ENCODE measurements around the gene SETBP1.

Gene SETBP1

DNA sequence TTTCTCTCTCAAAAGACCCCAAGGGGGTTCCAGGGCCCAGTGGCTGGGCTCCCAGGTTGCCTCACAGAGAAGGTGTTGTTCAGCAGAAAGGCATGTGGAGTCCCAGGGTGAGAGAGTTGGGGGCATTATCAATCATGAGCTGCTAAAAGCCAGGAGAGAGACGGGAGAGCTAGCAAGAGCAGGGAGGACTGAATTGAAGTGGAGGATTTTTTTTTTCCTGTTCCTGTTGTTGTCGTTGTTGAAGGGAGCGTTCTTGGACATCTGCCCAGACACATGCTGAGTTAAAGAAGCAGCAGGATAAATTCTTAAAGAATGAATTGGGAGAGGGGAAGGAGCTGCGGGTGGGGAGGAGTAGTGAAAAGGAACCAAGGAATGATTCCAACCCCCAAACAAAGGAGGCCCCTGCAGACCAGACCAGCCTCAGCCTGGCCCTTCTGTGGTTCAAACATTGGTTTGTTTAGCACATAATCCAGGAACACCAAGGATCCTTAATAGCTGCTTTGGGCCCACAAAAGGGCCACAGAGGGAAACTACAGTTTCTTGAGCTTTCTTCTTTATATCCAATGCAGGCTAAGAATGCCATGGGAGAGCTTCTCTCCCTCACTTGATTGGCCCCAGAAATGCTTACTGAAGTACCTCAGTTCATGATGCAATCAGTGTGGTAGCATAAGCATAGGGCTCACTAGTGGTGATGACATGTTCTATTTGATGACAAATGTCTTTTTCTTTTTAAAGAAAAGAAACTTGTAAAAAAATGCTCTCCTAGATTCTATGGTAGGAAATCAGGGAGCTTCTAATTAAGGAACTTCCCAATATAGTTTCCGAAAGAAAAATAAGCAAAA is 146.0 kb downstream of the SETBP1 start:
- in situ Hi-C loops (cut with MboI; ENCODE audit: low sequenced_read_pairs): no loop called here
- Histone ChIP-seq H3K4me3 (no peak overlapping the region), H3K36me3 (replicated peaks) (no peaks in the 10 kb centered on the region), H3K27me3 (ENCODE audit: low read depth) (no peaks in the 10 kb centered on the region), H3K9me3 (no peaks in the 10 kb centered on the region), H3K4me1 (peaks cover 12% of the 10 kb centered on the region)
- DNase-seq (ENCODE audit: low spot score in 2 of 2): peak; percentile 78

GRCh38 chr18:44828080-44828479 is 147.4 kb downstream of the SETBP1 start:
- DNase-seq (ENCODE audit: low spot score in 2 of 2): no peak
- Histone ChIP-seq H3K36me3 (replicated peaks) (no peaks in the 10 kb centered on the region), H3K27me3 (ENCODE audit: low read depth) (no peaks in the 10 kb centered on the region), H3K9me3 (no peaks in the 10 kb centered on the region), H3K4me1 (peaks cover 18% of the 10 kb centered on the region), H3K4me3 (no peak overlapping the region)
- in situ Hi-C loops (cut with MboI; ENCODE audit: low sequenced_read_pairs): no loop called here

DNA sequence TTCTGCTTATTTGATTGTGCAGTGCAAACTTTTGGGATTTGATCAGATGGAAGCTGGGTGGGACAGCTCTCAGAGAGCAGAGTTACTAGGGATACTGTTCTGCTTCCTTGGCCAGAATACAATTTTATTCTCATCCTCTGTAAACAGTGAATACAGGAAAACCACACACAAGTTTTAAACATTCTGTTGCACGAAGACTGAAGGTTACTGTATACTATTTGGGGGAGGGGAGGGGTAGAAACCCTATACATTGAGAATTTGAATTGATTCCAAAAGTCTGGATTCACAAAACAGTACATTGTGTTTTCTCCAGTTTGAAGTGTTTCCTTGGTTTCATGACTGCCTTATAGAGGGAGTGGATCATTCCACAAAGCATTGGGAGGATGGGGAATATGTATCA is 149.9 kb downstream of the SETBP1 start:
- Histone ChIP-seq H3K27me3 (ENCODE audit: low read depth) (no peaks in the 10 kb centered on the region), H3K9me3 (no peaks in the 10 kb centered on the region), H3K4me3 (no peak overlapping the region), H3K36me3 (replicated peaks) (no peaks in the 10 kb centered on the region), H3K4me1 (peaks cover 43% of the 10 kb centered on the region)
- DNase-seq (ENCODE audit: low spot score in 2 of 2): no peak
- in situ Hi-C loops (cut with MboI; ENCODE audit: low sequenced_read_pairs): no loop called here

- Histone ChIP-seq H3K4me1 (peaks cover 43% of the 10 kb centered on the region), H3K4me3 (no peak overlapping the region), H3K36me3 (replicated peaks) (no peaks in the 10 kb centered on the region), H3K9me3 (no peaks in the 10 kb centered on the region), H3K27me3 (ENCODE audit: low read depth) (no peaks in the 10 kb centered on the region)
- peak in 1 of 2 experiments; percentile 64 for DNase-seq (ENCODE audit: low spot score in 2 of 2)
- in situ Hi-C loops (cut with MboI; ENCODE audit: low sequenced_read_pairs): no loop called here
Observed at GRCh38 chr18:44833786-44834185, 153.1 kb downstream of the SETBP1 start.

- in situ Hi-C loops (cut with MboI; ENCODE audit: low sequenced_read_pairs): no loop called here
- DNase-seq (ENCODE audit: low spot score in 2 of 2): peak in 1 of 2 experiments; percentile 21
Observed at GRCh38 chr18:44834867-44835469, 154.3 kb downstream of the SETBP1 start.

GRCh38 chr18:44835703-44836102 is 155.0 kb downstream of the SETBP1 start:
- Histone ChIP-seq H3K36me3 (replicated peaks) (no peaks in the 10 kb centered on the region), H3K4me3 (no peak overlapping the region), H3K4me1 (peaks cover 42% of the 10 kb centered on the region), H3K9me3 (no peaks in the 10 kb centered on the region), H3K27me3 (ENCODE audit: low read depth) (no peaks in the 10 kb centered on the region)
- in situ Hi-C loops (cut with MboI; ENCODE audit: low sequenced_read_pairs): no loop called here
- DNase-seq (ENCODE audit: low spot score in 2 of 2): peak; percentile 57 to 79

More at GRCh38 chr18:44834867-44835469, 154.3 kb downstream of the SETBP1 start:
- Histone ChIP-seq H3K4me3 (no peak overlapping the region), H3K27me3 (ENCODE audit: low read depth) (no peaks in the 10 kb centered on the region), H3K4me1 (peaks cover 43% of the 10 kb centered on the region), H3K9me3 (no peaks in the 10 kb centered on the region), H3K36me3 (replicated peaks) (no peaks in the 10 kb centered on the region)

GRCh38 chr18:44836263-44836662 is 155.6 kb downstream of the SETBP1 start:
- no peak for DNase-seq (ENCODE audit: low spot score in 2 of 2)
- in situ Hi-C loops (cut with MboI; ENCODE audit: low sequenced_read_pairs): no loop called here
- Histone ChIP-seq H3K4me3 (no peak overlapping the region), H3K9me3 (no peaks in the 10 kb centered on the region), H3K4me1 (peaks cover 40% of the 10 kb centered on the region), H3K36me3 (replicated peaks) (no peaks in the 10 kb centered on the region), H3K27me3 (ENCODE audit: low read depth) (no peaks in the 10 kb centered on the region)

DNA sequence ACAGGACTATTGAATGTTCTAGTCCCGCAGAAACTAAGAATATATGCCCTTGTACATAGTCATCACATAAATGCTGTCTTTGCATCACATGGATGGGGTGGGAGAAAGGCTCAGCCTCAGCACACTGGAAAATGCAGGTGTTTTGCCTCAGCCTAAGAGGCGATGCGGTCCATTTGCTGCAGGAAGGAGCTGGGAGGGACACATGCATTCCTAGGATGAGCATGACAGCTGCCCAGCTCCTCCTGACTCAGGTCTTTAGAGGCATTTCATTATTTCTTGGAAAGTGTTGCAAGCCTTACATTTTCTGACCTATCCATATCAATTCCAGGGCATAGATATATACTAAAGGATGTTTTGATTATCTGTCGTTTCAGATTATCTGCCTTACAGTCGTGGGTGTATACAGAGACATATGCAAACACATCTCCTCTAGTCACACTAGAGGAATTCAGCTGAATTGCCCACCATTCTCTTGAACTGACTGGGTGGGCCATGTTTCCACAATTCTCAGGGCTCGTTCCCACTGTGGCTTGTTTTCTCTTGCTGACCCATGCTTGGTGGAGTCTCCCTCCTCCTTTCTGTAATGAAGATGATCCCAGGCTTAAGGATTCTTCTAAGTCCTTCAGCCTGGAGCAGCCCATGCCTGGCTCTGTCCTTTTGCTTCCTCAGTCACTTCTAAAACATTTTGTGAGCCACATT is 156.9 kb downstream of the SETBP1 start:
- H3K4me3 ChIP-seq: no peak overlapping the region
- H3K27me3 ChIP-seq (ENCODE audit: low read depth): no peaks in the 10 kb centered on the region
- H3K9me3 ChIP-seq: no peaks in the 10 kb centered on the region
- peaks cover 42% of the 10 kb centered on the region for H3K4me1 ChIP-seq
- no peaks in the 10 kb centered on the region for H3K36me3 ChIP-seq (replicated peaks)
- no peak for DNase-seq (ENCODE audit: low spot score in 2 of 2)
- in situ Hi-C loops (cut with MboI; ENCODE audit: low sequenced_read_pairs): no loop called here

DNA sequence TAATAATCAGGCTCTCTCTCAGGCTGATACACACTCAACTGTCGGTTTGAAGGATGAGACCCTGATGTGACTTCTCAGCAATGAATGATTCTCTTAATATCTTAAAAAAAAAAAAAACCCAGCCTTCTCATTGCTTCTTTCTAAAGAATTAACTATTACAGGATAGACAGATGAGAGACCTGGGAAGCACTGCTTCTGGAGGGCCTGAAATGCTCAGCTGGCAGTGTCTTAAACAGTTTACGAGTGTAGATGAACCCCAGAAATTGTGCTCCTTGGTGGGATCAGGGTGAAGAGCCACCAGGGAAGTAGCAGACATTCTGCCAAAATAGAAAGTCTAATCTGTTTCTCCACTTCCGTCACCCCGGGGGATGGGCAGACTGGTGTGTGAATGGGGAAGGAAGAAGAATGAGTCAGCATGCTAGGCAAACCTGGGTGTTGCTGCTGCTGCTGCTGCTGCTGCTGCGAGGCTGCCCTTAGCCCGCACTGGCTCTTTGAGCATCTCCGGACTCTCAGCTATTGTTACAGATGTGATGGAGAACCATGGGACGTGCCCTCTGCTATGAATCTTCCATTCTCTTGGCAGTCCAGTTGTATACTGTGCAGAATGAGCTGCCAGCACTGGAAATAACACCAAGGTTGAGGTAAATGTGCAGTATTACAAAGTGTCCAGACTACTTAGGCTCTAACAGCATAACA is 158.4 kb downstream of the SETBP1 start:
- DNase-seq (ENCODE audit: low spot score in 2 of 2): peak in 1 of 2 experiments; percentile 29
- Histone ChIP-seq H3K4me1 (peaks cover 27% of the 10 kb centered on the region), H3K27me3 (ENCODE audit: low read depth) (no peaks in the 10 kb centered on the region), H3K4me3 (no peak overlapping the region), H3K9me3 (no peaks in the 10 kb centered on the region), H3K36me3 (replicated peaks) (no peaks in the 10 kb centered on the region)
- in situ Hi-C loops (cut with MboI; ENCODE audit: low sequenced_read_pairs): no loop called here

DNA sequence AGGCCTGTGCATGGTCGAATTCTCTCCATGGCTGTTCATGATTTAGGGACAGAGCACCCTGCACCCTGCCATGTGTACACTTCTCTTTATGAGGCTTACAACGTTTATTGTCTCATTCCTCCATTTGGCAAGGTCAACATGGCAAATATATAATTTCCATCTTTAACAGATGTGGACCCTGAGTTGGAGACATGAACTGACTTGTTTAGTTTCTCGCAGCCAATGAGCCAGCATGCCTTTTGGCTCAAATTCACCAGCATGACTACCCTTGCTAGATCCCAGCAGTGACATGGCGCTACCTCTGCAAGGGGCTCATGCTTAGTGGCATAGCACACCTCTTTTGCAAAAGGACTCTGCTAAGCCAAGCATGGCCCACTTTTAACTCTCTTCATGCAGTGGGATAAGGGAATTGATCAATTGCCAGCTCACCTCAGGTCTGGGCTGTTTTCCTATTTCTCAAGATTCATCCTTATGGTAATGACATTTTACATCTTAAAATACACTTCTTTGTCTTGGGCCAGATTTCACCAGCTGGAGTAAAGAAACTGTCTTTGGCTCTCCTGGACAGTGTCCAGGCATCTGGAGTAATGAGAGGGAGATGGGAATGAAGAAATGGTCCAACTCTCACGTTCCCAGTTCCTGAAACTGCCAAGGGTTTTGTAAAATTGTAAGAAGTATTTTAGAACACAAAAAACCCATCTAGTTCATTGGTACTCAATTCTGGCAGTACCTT is 159.5 kb downstream of the SETBP1 start:
- in situ Hi-C loops (cut with MboI; ENCODE audit: low sequenced_read_pairs): no loop called here
- Histone ChIP-seq H3K36me3 (replicated peaks) (no peaks in the 10 kb centered on the region), H3K4me3 (no peak overlapping the region), H3K9me3 (no peaks in the 10 kb centered on the region), H3K4me1 (peaks cover 16% of the 10 kb centered on the region), H3K27me3 (ENCODE audit: low read depth) (no peaks in the 10 kb centered on the region)
- DNase-seq (ENCODE audit: low spot score in 2 of 2): no peak

DNA sequence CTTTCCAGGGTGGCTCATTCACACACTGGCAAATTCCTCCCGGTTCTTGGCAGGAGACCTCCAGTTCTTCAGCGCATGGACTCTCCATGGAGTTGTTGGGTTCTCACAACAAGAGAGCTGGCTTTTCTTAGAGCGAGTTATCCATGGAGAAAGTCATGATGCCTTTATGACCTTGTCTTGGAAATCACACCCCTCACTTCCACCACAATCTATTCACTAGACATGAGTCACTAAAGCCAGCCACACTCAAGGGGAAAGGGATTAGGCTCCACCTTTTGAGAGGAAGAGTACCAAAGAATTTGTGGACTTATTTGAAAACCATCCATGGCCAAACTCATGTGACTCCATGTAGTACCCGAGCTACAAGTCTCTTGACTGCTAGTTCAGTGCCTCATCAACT is 160.5 kb downstream of the SETBP1 start:
- Histone ChIP-seq H3K9me3 (no peaks in the 10 kb centered on the region), H3K4me1 (peaks cover 7% of the 10 kb centered on the region), H3K4me3 (no peak overlapping the region), H3K36me3 (replicated peaks) (no peaks in the 10 kb centered on the region), H3K27me3 (ENCODE audit: low read depth) (no peaks in the 10 kb centered on the region)
- in situ Hi-C loops (cut with MboI; ENCODE audit: low sequenced_read_pairs): no loop called here
- no peak for DNase-seq (ENCODE audit: low spot score in 2 of 2)

DNA sequence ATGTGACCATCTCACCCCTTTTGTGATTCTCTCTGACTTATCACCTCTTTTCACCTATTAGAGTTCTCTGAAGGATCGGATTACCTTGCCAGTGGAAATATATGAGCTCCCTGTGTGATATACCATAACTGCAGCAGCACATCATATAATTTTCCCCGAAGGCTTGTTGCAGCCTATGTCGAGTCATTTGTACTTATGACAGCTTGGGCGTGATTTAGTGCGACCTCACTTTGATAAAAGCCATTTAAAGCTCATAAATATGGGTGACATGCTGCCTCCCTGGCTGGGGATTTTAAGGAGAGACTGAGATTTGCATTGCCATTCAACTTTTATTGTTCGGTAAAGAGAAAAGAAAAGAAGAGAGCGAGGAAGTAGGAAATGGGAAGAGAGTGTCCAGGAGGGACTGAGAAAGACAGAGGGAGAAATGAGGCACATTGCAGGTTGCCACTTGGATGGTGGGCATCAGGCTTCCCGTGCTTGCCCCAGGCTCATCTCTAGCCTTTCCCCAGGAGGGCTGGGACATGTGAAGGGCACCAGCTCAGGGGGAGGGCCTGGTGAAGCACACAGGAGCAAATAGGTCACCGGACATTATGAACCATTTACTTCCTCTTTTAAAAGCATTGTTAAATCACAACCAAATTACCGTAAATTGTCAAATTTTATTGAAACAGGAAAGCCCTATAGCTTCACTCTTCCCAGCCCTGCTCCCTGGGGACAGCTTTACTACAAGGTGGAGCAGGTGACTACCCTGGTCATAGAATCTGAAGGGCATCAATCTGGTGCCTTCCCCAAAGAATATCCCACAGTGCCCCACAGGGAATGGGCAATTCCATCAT is 161.3 kb downstream of the SETBP1 start:
- no peak for DNase-seq (ENCODE audit: low spot score in 2 of 2)
- Histone ChIP-seq H3K9me3 (no peaks in the 10 kb centered on the region), H3K27me3 (ENCODE audit: low read depth) (no peaks in the 10 kb centered on the region), H3K4me1 (peaks cover 3% of the 10 kb centered on the region; the same call in 1 of the 2 replicates), H3K36me3 (replicated peaks) (no peaks in the 10 kb centered on the region), H3K4me3 (no peak overlapping the region)
- in situ Hi-C loops (cut with MboI; ENCODE audit: low sequenced_read_pairs): no loop called here
